SK-N-MC (cell line): Measurements from ENCODE around the gene TRPT1.

Source experiments
- EZH2 ChIP-seq: fragments of 200-600 bp; sonication (generic); IDR thresholded peaks from one replicate; pipeline ENCODE4 v1.6.1; 2017; ENCODE audit warnings: antibody characterized with exemption
- POLR2AphosphoS5 ChIP-seq: IDR thresholded peaks from 2 replicates; pipeline ENCODE4 v1.6.1; 2012; ENCODE audit warnings: mild to moderate bottlenecking, low read depth, low read length, borderline replicate concordance

DNA sequence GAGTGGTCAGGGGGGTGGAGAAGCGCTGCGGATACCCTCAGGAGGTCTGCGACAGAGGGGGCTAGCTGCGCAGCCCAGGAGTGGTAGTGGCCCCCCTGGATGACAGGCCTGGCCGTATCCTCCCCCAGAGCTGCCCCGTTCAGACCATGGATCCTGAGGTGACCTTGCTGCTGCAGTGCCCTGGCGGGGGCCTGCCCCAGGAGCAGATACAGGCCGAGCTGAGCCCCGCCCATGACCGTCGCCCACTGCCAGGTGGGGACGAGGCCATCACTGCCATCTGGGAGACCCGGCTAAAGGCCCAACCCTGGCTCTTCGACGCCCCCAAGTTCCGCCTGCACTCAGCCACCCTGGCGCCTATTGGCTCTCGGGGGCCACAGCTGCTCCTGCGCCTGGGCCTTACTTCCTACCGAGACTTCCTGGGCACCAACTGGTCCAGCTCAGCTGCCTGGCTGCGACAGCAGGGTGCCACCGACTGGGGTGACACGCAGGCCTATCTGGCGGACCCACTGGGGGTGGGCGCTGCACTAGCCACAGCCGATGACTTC lies 593 bp upstream of the TRPT1 start:
- TF ChIP-seq POLR2AphosphoS5 (no peak), EZH2 (no peak)
